Astrocyte (in vitro differentiated cells and primary cell): Measurements from ENCODE around the gene AIP.

Experiments
- CTCF ChIP-seq: IDR thresholded peaks from 2 replicates; pipeline ENCODE4 v1.5.1; 2011; ENCODE audit warnings: low read depth, mild to moderate bottlenecking, inconsistent platforms, low read length, moderate library complexity; ENCODE audit not compliant: insufficient read depth
- EZH2 ChIP-seq: IDR thresholded peaks from 2 replicates; pipeline ENCODE4 v1.6.1; 2012; ENCODE audit warnings: mild to moderate bottlenecking, low read length, inconsistent platforms; ENCODE audit not compliant: insufficient read depth

- no peak for TF ChIP-seq CTCF
- no peak for TF ChIP-seq EZH2
These were observed 12.6 kb downstream of the AIP start for GRCh38 chr11:67495234-67496005.
